Pulmonary artery endothelial cell (primary cell): ENCODE measurements around the gene SSR1. TPM values are rescaled to one million over a fixed set of nuclear protein-coding genes. Genes with fewer than 3 reads are reported as not detected.

Experiments used
- total RNA-seq: library from RNA; depleted of rRNA; stranded (reverse); fragments of >200 nt; gene quantifications from 2 replicates; pipeline ENCODE4 v1.2.3, GENCODE V29; 2014

The SSR1 gene
- total RNA-seq, 1 donor from 2014 or later: 129 TPM

Other genes with a start within 250 kb of the SSR1 start
- gene RREB1, start 205.2 kb downstream of the SSR1 start, total RNA-seq: 13.5 and 14.2 TPM in 2 replicates
- gene CAGE1, start 76.5 kb upstream of the SSR1 start, total RNA-seq: 0.04 and 0.13 TPM in 2 replicates
- gene RIOK1, start 76.6 kb upstream of the SSR1 start, total RNA-seq: 26.8 and 30.6 TPM in 2 replicates
- 0.07 and 0.18 TPM in 2 replicates for gene DSP, start 228.5 kb upstream of the SSR1 start, total RNA-seq